ENCODE data around the gene CPLANE1. TPM values are rescaled to one million over a fixed set of nuclear protein-coding genes. Genes with fewer than 3 reads are reported as not detected.
"Not testable (repeated sequence)": the region's sequence is repeated elsewhere in the genome, so short reads cannot be mapped to it uniquely, and the experiment has no call there.

CPLANE1 gene
- total RNA-seq, 1 experiment from 2014 or later = 4.6 TPM

DNA sequence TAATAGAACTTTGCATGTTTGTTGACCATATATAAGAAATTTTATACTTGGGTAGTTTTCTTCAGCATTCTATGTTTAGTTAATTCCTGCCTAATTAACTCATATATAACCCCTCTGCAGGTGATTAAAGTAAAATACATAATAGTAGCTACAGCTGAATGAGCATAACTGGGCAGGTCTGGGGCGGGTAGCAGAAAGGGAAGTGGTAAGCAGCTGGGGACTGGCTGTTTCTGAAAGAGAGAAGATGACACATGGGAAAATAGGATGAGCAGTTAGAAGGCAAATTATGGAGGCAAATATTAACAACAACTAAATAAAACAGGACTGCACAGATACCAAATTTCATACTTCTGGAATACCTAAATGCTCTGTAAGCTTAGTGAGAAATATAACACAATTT, 128.1 kb downstream of the CPLANE1 start:
- no peak overlapping the region for H3K4me3 ChIP-seq (ENCODE audit: insufficient read depth, low read depth, low read length)
- no peaks in the 10 kb centered on the region for H3K27me3 ChIP-seq (ENCODE audit: control insufficient read depth, insufficient read depth, low read length)
- no peaks in the 10 kb centered on the region for H3K36me3 ChIP-seq (replicated peaks; ENCODE audit: control insufficient read depth, insufficient read depth, low read length)
- no peak for DNase-seq

DNA sequence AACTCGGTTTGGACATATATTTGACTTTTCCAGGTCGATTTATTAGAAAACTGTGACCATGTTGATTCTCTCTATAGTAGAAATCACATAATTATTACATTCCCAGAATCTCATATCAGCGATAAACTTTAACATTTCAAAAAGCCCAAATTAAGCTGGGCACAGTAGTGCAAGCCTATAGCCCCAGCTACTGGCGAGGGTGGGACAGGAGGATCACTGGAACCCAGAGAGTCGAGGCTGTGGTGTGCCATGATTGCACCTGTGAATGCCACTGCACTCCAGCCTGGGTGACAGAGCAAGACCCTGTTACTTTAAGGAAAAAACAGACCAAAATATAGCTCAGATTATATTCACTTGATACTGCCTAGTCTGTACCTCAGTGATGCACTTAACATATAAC, 128.9 kb downstream of the CPLANE1 start:
- Histone ChIP-seq H3K4me3 (ENCODE audit: insufficient read depth, low read depth, low read length) (no peak overlapping the region), H3K27me3 (ENCODE audit: control insufficient read depth, insufficient read depth, low read length) (no peaks in the 10 kb centered on the region), H3K36me3 (replicated peaks; ENCODE audit: control insufficient read depth, insufficient read depth, low read length) (no peaks in the 10 kb centered on the region)
- DNase-seq = no peak

DNA sequence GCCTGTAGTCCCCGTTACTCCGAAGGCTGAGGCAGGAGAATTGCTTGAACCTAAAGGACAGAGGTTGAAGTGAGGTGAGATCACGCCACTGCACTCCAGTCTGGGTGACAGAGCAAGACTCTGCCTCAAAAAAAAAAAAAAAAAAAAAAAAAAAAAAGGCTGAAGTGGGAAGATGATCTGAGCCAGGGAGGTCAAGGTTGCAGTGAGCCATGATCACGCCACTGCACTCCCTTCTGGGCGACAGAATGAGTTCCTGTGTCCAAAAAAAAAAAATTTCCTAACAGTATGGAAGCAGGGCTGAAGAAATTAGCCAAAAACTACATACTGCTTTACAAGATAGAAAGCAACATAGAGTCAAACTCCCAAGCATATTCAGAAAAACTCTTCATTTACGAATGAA, 132.8 kb downstream of the CPLANE1 start:
- Histone ChIP-seq H3K4me3 (ENCODE audit: insufficient read depth, low read depth, low read length) (no peak overlapping the region), H3K36me3 (replicated peaks; ENCODE audit: control insufficient read depth, insufficient read depth, low read length) (no peaks in the 10 kb centered on the region), H3K27me3 (ENCODE audit: control insufficient read depth, insufficient read depth, low read length) (no peaks in the 10 kb centered on the region)
- DNase-seq = no peak

DNA sequence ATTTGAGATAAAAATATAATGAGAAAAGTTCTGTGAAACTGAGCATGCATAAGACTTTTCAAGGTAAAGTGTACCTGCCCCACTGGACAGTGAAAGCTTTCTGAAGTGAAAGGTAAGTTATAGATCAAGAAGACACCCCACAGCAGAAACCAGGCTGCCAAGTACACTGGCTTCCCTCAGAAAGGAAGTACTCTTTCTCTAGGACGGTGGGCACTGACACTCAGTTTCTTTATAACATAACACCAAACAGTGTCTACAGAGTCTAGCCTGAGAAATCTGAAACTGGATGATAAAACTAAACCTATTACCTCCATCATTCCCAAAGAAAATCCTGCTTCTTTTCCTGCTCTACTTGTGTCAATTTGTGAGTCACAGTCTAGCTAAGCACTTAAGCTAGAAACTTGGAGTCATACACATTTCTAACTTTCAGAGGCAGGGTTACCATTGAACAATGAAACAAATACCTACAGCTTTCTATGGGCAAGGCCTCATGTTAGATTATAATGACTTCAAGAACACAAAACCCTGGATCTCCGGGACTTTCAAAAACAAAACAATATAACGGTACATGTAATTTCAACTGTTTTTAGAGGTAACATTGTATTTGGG, 136.7 kb downstream of the CPLANE1 start:
- Histone ChIP-seq H3K4me3 (ENCODE audit: insufficient read depth, low read depth, low read length) (no peak overlapping the region), H3K27me3 (ENCODE audit: control insufficient read depth, insufficient read depth, low read length) (no peaks in the 10 kb centered on the region), H3K36me3 (replicated peaks; ENCODE audit: control insufficient read depth, insufficient read depth, low read length) (no peaks in the 10 kb centered on the region)
- no peak for DNase-seq

DNA sequence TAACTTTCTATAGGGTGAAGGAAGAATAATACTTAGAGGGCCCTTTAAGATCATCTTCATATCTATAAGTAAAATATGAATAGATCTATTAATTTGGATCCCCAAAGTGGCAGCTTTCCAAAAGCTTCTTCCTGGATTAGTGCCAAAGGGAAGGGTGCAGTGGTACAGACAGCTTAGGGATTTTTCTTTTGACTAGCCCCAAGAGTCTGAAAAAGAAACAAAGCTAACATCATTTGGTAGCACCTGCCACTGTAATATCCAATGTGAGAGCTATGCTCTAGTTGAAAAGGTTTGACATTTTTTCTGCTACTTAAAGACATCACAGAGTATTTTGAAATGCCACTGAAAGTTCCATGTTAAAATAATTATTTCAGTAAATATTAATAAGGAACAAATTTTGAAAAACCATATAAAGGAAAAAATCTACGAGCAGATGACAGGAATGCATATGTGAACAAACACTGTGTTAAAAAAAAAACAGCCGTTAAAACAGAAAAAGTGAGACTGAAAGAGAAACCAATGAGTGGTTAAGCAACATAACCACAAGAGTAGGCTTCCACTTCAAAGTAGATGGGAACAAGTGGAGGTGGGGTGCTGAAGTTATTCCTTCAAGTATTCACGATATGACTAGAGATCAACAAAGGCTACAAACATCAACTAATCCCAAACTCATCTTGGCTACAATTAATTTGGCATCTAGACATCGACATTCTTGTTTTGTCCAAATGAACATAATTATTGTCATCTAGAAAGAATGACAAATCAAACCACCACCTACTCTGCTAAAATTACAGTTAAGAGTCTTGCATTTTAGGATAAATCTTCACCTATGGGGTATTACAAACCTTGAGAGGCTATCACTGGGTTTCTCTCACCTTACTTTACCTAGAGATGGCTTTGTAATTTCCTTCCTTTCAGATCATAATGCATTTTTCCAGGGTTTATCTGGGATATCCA, 137.5 kb downstream of the CPLANE1 start:
- Histone ChIP-seq H3K4me3 (ENCODE audit: insufficient read depth, low read depth, low read length) (no peak overlapping the region), H3K27me3 (ENCODE audit: control insufficient read depth, insufficient read depth, low read length) (no peaks in the 10 kb centered on the region), H3K36me3 (replicated peaks; ENCODE audit: control insufficient read depth, insufficient read depth, low read length) (no peaks in the 10 kb centered on the region)
- DNase-seq = no peak

DNA sequence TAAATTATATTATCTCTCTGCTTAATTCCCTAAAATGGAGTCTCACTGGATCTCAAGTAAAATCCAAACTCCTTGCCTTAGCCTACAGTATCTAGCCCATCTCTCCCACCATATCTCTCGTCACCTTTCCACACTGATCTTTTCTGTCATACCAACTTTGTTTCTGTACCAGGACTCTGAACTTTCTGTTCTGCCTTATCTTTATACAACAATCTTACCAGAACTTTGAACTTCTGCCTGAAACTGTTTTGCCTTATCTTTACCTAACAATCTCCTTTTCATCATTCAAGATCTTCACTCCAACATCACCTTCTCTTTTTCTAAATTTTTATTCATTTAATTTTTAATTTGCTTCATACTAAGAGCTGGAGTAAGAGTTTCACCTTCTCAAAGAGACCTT, 139.0 kb downstream of the CPLANE1 start:
- no peak for DNase-seq
- no peak overlapping the region for H3K4me3 ChIP-seq (ENCODE audit: insufficient read depth, low read depth, low read length)
- no peaks in the 10 kb centered on the region for H3K36me3 ChIP-seq (replicated peaks; ENCODE audit: control insufficient read depth, insufficient read depth, low read length)
- H3K27me3 ChIP-seq (ENCODE audit: control insufficient read depth, insufficient read depth, low read length) = no peaks in the 10 kb centered on the region

DNA sequence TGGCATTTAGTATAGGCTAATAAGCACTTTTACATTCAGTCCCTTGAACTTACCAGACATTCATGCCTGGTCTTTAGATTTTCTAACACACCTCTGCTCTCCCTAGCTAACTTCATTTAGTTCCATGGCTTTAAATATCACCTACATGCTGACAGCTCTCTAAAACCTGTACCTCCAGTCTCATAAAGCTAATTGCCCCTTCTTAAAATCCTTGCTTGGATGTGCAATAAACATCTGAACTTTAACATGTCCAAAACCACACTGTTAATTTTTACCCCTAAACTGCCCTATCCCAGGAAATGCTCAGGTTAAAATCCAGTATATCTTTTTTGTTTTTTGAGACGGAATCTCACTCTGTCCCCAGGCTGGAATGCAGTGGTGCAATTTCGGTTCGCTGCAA, 139.8 kb downstream of the CPLANE1 start:
- Histone ChIP-seq H3K36me3 (replicated peaks; ENCODE audit: control insufficient read depth, insufficient read depth, low read length) (no peaks in the 10 kb centered on the region), H3K4me3 (ENCODE audit: insufficient read depth, low read depth, low read length) (no peak overlapping the region), H3K27me3 (ENCODE audit: control insufficient read depth, insufficient read depth, low read length) (no peaks in the 10 kb centered on the region)
- no peak for DNase-seq

DNA sequence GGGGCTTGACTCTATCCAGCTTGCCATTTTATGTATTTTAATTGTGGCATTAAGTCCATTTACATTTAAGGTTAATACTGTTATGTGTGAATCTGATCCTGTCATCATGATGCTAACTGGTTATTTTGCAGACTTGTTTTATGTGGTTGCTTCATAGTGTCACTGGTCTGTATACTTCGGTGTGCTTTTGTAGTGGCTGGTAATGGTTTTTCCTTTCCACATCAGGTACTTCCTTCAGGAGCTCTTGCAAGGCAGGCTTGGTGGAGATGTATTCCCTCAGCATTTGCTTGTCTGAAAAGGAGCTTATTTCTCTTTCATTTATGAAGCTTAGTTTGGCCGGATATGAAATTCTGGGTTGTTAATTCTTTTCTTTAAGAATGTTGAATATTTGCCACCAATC, 145.9 kb downstream of the CPLANE1 start:
- no peak for DNase-seq
- H3K36me3 ChIP-seq (replicated peaks; ENCODE audit: control insufficient read depth, insufficient read depth, low read length) = no peaks in the 10 kb centered on the region
- no peaks in the 10 kb centered on the region for H3K27me3 ChIP-seq (ENCODE audit: control insufficient read depth, insufficient read depth, low read length)
- no peak overlapping the region for H3K4me3 ChIP-seq (ENCODE audit: insufficient read depth, low read depth, low read length)

DNA sequence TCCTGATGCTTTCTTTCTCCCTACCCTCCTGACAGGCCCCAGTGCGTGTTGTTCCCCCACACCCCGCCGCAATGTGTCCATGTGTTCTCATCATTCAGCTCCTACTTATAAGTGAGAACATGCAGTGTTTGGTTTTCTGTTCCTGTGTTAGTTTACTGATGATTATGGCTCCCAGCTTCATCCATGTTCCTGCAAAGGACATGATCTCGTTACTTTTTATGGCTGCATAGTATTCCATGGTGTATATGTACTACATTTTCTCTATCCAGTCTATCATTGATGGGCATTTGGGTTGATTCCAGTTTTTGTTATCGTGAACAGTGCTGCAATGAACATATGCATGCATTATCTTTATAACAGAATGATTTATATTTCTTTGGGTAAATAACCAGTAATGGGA, 149.9 kb downstream of the CPLANE1 start:
- not testable (repeated sequence) for H3K36me3 ChIP-seq (replicated peaks; ENCODE audit: control insufficient read depth, insufficient read depth, low read length); H3K27me3 ChIP-seq (ENCODE audit: control insufficient read depth, insufficient read depth, low read length); H3K4me3 ChIP-seq (ENCODE audit: insufficient read depth, low read depth, low read length); DNase-seq

DNA sequence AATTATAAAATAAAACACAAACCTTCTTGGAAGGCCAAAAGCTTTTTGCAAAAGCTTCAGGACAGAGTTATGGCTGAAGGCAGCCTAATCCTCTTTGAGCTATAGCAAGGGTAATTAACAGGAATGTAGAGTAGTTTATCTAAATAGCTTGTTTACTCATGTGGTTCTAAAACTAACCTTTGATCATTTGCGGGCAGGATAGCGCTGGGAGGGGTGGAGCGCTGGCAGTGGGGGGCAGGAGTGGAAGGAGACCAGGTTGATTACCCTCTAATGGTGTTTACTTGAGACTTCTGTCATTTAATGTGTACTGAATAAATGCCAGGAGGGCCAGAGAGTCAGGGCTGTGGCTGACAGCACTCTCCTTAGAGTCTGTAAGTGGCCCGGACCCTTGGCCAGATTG, 155.4 kb downstream of the CPLANE1 start:
- H3K27me3 ChIP-seq (ENCODE audit: control insufficient read depth, insufficient read depth, low read length) = peaks cover 21% of the 10 kb centered on the region
- not testable (repeated sequence) for H3K36me3 ChIP-seq (replicated peaks; ENCODE audit: control insufficient read depth, insufficient read depth, low read length); DNase-seq; H3K4me3 ChIP-seq (ENCODE audit: insufficient read depth, low read depth, low read length)

DNA sequence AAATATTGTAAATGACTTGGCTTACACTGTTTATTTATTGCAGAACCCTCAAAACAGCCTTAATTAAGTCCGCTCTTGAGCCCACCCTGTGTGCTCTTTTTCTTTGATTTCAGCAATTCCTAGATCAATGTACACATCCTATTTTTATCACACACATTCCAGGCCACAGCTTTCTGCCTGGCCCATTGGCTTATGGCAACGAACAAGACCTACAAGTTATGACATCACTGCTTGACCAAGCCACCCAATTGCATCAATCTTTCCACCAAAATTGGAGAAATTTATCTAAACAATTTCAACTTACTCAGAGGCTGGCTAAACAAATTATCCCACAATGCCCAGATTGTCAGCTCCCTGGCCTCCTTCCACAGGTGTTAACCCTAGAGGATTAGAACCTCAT, 158.4 kb downstream of the CPLANE1 start:
- no peaks in the 10 kb centered on the region for H3K36me3 ChIP-seq (replicated peaks; ENCODE audit: control insufficient read depth, insufficient read depth, low read length)
- no peak for DNase-seq
- H3K4me3 ChIP-seq (ENCODE audit: insufficient read depth, low read depth, low read length) = no peak overlapping the region
- H3K27me3 ChIP-seq (ENCODE audit: control insufficient read depth, insufficient read depth, low read length) = peaks cover 44% of the 10 kb centered on the region

DNA sequence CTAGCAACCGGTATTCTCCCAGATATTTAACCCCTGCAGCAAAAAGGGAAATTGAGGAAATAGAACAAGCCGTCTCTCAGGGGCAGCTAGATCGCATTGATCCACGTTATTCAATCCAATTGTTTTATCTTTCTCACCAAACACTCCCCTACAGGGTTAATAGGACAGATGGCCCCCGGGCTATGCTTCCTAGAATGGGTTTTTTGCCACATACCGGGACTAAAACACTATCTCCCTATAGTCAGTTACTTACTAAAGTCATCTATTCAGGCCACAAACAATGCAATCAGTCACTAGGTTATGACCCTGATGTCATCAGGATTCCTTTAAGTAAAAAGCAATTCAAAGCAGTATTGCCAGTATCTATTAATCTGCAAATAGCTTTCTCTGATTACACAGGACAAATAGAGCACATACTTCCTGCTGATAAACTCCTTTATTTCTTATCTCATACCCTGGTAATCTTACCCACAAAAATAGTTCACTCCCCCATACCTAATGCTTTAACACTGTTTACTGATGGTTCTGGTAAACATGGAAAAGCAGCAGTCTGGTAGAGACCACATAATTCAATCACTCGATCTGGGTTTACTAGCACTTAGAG, 159.0 kb downstream of the CPLANE1 start:
- no peak overlapping the region for H3K4me3 ChIP-seq (ENCODE audit: insufficient read depth, low read depth, low read length)
- peaks cover 49% of the 10 kb centered on the region for H3K27me3 ChIP-seq (ENCODE audit: control insufficient read depth, insufficient read depth, low read length)
- no peaks in the 10 kb centered on the region for H3K36me3 ChIP-seq (replicated peaks; ENCODE audit: control insufficient read depth, insufficient read depth, low read length)
- DNase-seq = no peak

DNA sequence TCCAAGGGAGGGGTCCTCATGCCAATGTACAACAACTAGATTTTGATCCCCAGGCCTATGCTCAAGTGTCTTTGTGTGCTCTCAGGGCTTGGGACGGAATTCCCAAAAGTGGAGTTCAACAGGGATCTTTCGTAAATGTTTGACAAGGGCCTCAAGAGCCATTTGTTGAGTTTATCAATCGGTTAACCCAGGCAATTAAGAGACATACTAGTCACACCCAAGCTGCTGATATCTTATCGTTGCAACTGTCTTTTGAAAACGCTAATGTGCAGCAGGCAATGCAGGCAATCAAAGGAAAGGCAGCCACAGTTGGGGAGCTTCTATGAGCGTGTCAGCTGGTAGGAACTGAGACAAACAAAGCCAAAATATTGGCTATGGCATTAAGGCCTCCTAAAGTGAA, 161.2 kb downstream of the CPLANE1 start:
- H3K36me3 ChIP-seq (replicated peaks; ENCODE audit: control insufficient read depth, insufficient read depth, low read length) = no peaks in the 10 kb centered on the region
- H3K4me3 ChIP-seq (ENCODE audit: insufficient read depth, low read depth, low read length) = no peak overlapping the region
- DNase-seq = no peak
- H3K27me3 ChIP-seq (ENCODE audit: control insufficient read depth, insufficient read depth, low read length) = peaks cover 67% of the 10 kb centered on the region

DNA sequence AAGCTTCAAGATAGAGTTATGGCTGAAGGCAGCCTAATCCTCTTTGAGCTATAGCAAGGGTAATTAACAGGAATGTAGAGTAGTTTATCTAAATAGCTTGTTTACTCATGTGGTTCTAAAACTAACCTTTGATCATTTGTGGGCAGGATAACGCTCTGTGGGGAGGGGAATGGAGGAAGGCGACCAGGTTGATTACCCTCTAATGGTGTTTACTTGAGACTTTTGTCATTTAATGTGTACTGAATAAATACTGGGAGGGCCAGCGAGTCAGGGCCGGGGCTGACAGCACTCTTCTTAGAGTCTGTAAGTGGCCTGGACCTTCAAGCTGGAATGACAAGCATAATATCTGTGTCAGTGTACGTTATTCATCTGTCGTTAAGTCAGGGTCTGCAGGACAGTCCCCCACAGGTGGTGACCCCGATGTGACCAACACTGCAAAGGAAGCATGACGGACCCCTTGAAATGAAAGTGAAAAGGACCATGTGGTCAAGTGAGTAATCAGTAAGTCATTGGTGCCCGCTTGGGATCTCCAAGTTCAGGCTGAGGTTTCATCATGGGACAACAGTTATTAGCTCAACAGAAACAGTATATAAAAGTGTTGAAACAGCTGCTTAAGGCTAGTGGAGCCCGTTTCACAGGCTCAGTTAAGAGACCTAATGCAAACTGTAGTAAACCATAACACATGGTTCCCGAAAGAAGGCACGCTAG, 162.6 kb downstream of the CPLANE1 start:
- DNase-seq = no peak
- H3K27me3 ChIP-seq (ENCODE audit: control insufficient read depth, insufficient read depth, low read length) = peaks cover 67% of the 10 kb centered on the region
- no peak overlapping the region for H3K4me3 ChIP-seq (ENCODE audit: insufficient read depth, low read depth, low read length)
- H3K36me3 ChIP-seq (replicated peaks; ENCODE audit: control insufficient read depth, insufficient read depth, low read length) = no peaks in the 10 kb centered on the region

All from H7 (cell line).